ENCODE results near the gene LIF. TPM values are rescaled to one million over a fixed set of nuclear protein-coding genes. Genes with fewer than 3 reads are reported as not detected.
"Not testable (repeated sequence)": the region's sequence is repeated elsewhere in the genome, so short reads cannot be mapped to it uniquely, and the experiment has no call there.

LIF gene
- polyA plus RNA-seq, 1 donor: 0.76 TPM

DNA sequence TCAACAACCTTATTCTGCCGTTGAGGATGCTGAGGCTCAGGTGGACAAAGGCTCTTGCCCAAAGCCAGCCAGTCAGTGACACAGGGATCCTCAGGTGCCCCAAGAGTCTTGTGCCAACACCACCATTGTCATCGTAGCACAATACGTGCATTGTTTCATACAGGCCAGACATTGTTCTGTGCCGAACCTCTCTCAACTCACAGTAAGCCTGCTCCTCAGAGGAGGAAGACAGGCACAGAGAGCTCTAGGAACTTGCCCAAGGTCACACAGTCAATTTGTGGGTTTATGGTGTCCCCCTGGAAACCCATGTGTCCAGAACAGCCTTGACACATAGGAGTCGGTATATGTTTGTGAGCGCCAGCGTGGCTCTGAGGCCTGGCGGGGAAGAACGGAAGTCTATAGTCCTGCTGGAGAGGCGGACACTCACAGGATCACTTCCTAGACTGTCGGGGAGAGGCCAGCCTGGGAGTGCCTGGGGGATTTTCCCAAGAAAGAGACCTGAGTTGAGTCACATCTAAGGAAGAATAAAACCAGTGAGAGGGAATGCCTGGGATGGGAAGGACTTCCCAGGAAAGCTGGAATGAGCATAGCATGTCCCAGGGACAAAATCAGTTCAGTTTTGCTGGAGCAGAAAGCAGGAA lies 20.2 kb downstream of the LIF start:
- no peak for DNase-seq (ENCODE audit: low read depth)

DNA sequence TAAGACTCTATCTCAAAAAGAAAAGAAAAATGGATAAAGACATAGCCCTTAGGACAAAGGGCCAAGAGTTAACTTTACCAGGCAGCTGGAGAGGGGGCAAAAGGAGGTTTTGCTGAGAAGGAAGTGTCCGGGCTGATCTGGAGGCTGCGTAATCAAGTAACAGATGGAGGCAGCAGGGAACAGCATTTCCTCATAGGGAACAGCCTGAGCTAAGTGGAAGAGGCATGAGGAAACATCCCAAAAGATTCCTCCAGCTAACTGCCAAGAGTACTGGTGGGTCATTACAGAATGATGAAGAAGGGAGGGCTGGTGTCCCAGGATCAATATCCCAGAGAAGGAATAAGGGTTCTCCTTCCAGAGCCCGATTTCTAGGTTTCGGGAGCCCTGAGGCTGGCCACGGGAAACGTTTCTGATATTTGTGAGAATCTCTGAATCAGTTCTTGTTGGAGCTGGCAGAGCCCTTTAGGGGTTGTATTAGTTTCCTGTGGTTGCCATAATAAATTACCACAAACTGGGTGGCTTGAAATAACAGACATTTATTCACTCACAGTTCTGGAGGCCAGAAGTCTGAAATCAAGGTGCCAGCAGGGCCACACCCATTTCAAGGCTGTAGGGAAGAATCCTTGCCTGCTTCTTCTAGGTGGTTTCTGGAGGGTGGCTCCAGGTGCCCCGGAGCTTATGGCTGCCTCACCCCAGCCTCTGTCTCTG lies 21.2 kb downstream of the LIF start:
- no peak for DNase-seq (ENCODE audit: low read depth)

DNA sequence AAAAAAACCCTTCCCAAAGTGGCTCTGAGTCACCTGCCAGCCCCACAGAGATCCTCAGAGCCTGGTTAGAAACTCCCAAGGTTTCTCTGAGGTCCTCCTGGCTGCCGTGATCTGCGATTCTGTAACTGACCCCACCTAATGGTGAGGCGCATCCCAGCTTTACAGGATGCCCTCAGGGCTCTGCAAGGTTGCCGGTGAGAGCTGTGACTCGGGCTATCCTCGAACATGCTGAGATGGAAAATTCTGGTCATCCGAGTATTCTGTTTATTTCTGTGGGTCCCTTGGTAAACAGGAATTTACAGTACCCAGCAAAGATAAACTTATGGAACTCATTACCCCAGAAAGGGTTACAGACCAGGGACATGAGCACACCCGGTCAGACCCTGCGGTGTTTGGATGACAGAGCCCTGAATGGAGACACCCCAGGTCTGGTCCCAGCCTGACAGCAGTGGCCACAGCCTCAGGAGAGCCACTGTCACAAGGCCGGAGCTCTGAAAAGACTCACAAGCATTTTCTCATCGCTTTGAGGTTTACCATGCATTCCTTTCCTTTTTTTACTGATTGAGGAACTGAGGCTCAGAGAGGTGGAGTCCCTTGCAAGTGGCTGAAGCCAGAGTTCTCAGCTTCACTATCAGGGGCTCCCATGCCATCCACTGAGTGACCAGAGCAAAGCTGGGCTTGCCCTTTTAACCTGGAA lies 22.2 kb downstream of the LIF start:
- no peak for DNase-seq (ENCODE audit: low read depth)

DNA sequence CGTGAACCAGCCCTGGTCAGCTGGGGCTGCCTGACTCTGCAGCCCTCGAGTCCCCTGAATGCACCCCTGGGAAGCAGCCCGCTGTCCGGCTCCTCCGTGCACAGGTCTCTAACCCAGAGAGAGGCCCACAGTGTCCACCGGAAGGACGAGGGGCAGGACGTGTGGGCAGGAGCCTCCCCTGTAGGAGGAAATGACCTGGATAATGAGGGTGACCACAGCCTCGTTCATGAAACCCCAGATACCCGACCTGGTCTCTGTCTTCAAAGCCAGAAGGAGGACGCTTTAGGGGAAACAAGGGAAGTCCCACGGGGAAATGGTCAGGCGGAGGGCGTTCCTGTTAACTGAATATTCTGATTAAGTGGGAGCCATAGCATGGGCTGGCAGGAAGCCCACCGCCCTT lies 23.3 kb downstream of the LIF start:
- no peak for DNase-seq (ENCODE audit: low read depth)

DNA sequence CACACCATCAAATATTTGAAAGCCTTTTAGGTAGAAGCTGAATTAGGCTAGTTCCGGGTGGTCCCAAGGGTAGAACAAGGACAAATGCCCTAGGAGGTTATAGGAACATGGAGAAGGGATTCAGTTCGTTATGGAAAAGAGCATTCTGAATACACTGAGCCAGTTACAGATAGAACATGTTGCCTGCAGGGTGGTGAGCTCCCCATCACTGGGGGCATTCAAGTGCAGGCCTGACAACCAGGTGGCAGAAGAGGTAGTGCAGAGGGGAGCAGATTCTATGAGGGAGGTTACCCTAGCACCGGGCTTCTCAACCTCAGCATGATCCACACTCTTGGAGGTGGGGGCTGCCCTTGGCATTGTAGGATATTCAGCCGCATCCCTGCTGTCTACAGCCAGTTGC lies 24.2 kb downstream of the LIF start:
- DNase-seq (ENCODE audit: low read depth): no peak

DNA sequence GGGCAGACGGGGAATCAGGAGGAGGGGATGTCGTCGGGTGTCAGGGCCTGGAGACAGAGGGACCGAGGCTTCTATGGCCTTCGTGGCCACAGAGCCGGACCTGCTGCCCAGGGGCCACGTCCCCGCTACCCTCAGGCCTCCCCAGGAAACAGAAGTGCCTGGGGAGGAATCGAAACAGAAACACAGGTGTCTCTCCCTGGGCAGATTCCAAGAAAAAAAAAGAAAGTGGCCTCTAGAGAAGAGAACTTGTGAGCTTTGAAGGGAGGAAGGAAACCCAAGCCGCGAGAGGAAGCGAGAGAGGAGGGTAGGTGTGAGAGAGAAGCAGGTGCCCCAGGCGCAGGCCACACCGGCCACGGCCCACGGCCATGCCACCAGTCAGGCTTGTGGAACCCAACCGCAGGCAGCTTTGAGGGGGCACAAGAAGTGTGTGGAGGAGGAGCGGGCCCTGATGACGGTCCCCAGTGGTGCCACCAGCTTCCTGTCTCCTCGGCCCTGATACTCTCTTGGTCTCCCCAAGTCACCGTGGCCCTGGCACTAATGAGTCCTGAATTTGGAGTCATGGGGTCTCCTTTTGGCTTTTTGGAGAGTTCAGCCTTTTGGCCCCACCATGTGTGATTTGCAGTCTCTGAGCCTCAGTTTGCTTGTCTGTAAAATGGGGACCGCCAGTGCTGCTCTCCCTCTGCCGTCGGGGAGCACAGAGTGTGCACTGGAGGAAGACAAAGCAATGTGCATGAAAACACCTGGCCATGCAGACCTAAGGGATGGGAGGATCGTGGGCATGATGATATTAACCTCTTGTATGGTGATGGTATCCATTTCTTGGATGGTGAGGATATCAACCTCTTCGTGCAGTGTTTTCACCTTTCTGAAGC lies 25.2 kb downstream of the LIF start:
- no peak for DNase-seq (ENCODE audit: low read depth)

DNA sequence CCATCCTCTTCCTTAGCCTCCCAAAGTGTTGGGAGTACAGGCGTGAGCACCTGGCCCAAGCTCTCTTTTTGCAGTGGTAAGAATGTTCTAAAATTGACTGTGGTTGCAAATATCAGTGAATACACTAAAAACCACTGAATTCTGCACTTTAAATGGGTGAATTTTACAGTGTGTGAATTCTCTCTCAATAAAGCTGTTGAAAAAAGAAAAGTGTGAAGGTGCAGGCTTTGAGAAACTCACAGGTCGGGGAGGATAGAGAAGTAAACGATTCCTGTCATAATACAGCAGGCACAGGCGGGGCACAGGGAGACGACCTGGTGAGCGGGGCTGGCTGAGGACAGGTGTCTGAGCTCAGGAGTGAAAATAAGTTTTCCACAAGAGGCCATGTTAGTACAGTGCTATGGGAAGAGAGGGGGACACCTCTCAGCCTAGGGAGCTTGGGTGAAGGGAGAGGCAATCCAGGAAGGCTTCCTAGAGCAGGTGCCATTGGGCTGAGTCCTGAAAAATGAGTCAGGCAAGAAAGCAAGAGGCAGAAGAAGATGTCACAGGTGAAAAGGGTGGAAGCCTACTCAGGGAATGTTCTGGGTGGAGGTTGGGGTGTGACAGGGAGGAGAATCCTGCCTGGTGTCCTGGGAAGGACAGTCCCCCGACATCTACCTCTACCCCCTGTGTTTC lies 26.1 kb downstream of the LIF start:
- no peak for DNase-seq (ENCODE audit: low read depth)

DNA sequence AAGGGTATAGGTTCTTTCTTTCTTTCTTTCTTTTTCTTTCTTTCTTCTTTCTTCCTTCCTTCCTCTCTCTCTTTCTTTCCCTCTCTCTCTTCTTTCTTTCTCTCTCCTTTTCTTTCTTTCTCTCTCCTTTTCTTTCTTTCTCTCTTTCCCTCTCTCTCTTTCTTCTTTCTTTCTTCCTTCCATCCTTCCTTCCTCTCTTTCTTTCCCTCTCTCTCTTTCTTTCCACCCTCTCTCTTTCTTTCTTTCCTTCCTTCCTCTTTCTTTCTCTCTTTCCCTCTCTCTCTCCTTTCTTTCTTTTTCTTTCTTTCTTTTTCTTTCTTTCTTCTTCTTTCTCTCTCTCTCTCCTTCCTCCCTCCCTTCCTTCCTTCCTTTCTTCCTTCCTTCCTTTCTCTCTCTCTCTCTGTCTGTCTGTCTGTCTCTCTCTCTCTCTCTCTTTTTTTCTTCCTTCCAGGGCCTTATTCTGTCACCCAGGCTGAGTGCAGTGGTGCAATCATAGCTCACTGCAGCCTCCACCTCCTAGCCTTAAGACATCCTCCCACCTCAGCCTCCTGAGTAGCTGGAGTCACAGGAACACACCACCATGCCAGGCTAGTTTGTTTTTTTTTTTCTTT lies 26.8 kb downstream of the LIF start:
- no peak for DNase-seq (ENCODE audit: low read depth)

DNA sequence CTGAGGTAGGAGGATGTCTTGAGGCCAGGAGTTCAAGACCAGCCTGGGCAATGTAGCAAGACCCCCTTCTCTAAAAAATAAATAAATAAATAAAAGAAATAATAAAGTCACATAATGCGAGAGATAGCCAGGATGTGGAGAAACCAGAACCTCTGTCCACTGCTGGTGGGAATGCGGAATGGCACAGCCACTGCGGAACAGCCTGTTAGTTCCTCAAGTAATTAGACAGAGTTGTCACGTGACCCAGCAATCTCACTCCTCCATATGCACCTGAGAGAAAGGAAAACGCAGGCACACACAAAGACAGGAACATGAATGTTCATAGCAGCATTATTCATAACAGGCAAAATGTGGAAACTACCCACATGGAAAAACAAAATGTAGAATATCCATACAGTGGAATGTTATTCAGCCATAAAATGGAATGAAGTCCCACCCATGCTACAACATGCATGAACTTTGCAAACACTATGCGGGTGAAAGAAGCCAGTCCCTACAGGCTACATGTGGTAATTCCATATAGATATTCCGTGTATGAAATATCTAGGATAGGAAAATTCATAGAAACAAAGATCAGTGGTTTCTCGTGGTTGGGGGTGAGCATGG lies 27.4 kb downstream of the LIF start:
- no peak for DNase-seq (ENCODE audit: low read depth)

DNA sequence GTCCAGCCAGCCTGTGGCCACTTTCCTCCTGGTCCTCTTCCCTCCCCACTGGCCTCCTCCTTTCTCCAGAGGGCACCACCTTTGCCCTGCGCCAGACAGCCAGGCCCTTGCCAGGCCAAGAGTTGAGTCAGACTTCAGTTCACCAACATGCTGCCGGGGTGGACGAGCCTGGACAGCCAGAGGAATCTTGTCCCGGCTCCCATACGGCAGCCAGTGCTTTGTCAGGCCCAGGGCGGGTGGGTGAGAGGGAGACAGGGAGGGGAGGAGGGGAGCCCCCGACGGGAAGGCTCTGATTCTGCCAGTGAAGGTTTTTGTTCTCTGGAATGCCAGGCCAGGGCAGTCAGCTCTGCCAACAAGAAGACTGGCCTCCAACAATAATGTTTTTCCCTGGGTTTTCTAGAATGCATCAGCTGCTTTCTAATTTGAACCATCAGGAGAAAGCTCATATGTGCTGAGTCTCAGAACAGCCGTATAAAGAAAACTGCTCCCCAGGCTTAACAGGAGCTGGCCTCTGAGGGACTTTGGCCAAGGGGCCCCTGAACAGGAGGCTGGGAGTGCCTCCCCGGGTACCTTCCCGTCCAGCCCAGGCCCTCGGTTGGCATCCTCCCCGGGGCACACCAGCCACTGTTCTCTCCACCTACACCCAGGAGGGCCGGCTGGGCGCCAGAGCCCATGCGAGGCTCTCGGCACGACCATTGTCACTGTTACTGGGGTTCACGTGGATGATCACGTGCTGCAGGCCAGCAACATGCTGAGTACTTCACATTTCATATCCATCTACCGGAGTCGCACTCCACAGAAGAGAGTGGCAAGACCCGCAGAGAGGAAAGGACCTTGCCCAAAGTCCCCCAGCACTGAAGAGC lies 28.6 kb downstream of the LIF start:
- no peak for DNase-seq (ENCODE audit: low read depth)

DNA sequence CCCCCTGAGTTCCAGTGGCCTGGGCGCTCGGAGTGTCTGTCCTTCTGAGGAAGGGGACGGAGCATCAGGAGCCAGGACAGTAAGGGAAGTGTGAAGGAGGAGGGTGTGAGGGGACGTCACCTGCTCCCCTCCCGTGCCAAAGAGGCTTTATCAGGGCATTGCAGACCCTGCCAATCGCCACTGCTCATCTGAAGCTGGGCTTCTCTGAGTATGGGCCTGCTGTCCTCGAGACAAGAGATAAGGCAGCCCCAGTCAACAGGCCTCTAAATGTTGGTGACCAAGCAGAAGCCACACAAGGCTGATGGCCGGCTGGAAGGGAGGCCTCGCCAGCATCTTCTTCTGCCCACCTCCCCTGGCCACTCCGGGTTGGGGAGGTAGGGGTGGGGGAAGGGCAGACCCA lies 29.8 kb downstream of the LIF start:
- DNase-seq (ENCODE audit: low read depth): no peak

DNA sequence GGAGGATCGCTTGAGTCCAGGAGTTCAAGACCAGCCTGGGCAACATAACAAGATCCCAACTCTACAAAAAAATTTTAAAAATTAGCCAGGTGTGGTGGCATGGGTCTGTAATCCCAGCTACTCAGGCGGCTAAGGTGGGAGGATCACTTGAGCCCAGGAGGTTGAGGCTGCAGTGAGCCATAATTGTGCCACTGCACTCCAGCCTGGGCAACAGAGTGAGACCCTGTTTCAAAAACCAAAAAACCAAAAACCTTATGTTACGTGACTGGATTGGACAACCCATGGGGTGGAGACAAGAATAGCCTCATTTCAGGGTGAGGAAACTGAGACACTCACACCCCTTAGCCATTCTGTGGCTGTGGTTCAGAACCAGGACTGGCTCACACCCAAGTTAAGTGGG lies 30.3 kb downstream of the LIF start:
- not testable (repeated sequence) for DNase-seq (ENCODE audit: low read depth)

DNA sequence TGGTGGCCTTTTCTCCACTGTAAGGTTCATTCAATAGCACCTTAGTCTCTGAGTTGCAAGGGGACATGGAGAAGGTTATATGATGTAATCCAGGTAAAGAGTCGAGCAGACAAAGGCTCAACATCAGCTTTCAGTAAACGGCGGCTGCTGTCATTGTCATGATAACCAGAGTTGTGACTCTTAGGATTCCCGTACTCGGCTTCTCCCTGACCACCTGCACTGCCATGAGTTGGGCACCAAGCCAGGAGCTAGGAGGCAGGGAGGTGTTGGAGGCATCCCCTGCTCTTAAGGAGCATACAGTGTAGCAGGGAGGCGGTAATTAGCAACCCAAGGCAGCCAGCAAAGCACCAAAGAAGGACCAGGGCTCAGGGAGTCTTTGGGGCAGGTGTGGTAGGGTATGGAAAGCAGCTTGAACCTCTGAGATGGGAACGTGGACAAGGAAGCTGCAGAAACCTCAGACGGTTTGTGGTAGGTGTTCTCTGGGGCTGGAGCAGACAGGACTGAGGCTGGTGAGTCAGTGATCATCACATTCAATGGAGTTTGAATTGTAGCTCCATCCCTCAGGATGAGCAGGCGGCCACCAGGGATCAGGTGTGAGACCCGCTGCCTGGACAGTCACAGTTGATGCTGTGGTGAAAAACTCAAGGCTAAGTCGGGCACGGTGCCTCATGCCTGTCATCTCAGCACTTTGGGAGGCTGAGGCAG lies 31.7 kb downstream of the LIF start:
- no peak for DNase-seq (ENCODE audit: low read depth)

DNA sequence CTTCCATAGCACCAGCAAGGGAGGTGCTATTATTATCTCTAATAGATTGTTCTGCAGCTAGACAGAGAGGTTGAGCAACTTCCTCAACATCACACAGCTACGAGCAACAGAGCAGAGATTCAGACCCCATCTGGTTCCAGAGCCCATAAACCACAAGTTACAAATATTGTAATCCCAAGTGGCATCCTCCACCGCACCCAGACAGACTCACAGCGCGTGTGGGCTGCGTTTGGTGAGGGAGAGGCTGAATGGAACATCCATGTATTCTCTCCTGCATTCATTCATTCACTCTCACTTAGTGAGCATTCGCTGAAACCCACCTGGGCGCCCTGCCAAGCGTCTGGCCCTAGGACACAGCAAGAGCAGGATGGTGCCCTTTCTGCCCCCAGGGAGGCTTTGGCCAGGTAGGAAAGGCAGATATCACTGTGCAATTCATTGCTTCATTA lies 33.5 kb downstream of the LIF start:
- no peak for DNase-seq (ENCODE audit: low read depth)

DNA sequence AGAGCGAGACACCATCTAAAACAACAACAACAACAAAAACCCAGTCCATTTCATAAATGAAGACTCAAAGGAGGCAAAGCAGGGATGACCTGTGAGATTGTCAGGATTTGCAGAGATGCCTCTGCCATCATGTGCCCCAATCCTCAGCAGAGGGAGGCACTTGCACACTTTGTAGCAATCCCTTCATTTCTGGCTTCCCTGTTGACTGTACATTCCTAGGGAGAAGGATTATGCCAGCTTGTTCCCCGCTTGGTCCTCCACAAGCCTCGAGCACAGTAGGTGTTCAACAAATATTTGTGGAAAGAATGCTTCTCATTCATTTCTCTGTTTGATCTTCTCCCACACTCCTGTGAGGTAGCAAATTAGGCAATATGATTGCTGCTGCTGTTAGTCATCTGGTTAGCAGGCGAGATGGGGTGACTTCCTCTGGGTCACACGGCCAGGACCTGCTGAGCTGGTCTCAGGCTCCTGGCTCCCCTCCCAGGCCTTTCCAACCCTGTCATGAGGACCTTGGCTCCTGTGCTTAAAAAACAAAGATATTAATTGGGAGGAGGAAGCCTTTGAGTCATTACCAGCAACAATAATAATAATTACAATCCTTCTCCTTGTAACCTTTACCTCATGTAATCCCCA lies 34.1 kb downstream of the LIF start:
- DNase-seq (ENCODE audit: low read depth): no peak

DNA sequence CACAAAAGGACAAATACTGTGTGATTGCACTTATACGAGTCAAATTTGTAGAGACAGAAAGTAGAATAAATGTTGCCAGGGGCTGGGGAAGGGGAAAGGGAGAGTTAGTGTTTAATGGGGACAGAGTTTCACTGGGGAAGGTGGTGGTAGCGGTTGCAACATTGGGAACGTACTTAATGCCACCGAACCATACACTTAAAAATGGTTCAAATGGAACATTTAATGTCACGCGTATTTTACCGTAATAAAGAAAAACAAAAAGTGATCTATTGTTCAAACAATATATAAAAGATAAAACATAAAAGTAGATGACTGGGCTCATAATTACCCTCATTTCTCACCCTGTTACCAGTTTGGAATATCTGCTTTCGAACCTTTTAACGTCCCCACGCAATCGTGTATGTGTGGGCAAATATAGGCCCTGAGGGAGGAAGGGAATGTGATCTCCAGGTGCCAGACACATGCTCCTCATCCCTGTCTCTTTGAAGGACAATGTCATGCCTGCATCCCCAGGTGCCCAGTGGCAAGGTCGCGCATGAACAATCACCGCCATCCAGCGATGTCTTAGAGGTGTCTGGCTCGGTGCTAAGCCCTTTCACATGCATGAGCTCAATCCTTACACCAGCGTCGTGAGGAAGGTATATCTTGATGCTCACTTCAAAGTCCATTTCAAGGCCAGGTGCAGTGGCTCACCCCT lies 35.3 kb downstream of the LIF start:
- no peak for DNase-seq (ENCODE audit: low read depth)

DNA sequence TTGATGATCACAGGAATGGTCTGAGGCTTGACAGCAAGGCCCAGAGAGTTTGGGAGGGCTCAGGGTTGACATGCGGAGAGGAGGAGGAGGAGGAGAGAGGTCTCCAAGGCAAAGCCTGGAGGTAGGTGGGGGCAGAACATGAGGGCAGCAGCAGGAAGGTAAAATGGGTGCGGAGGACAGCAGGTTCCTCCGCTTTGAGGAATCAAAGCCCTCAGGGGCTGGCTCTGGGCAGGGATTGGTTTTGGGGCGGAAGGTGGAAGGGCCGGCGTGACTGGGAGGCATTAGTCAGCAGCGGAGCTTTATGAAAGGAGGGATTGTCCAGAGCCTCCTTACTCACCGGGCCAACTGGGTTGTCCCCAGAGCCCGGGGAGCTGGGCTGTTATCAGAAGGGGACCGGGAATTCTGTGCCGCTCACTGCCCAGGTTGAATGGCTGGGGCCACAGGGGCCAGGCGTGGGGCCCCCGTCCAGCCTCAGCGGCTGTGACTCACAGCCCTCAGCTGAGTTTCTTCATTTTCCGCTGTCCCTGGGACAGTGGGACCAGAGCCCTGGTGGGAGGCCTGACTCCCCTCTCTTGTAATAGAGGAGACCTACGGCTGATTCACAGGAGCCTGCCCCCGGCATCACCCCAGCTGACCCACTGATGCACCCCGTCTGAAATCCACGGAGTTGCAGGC lies 36.2 kb downstream of the LIF start:
- no peak for DNase-seq (ENCODE audit: low read depth)

Data from forelimb muscle (tissue), 1 donor.